Measurements from ENCODE around the gene CES1.
"Not testable (repeated sequence)": the region's sequence is repeated elsewhere in the genome, so short reads cannot be mapped to it uniquely, and the experiment has no call there.

CES1 gene

GRCh38 chr16:55782091-55782792, 50.7 kb downstream of the CES1 start:
- DNase-seq: not testable (repeated sequence)

- DNase-seq: not testable (repeated sequence)
Observed at GRCh38 chr16:55781456-55781855, 51.4 kb downstream of the CES1 start.

GRCh38 chr16:55780095-55780407, 52.8 kb downstream of the CES1 start:
- DNase-seq: not testable (repeated sequence)

- DNase-seq: no peak
Observed at GRCh38 chr16:55779402-55780094, 53.3 kb downstream of the CES1 start.

- DNase-seq: no peak
Observed at GRCh38 chr16:55778757-55779156, 54.1 kb downstream of the CES1 start.

GRCh38 chr16:55775857-55776256, 57.0 kb downstream of the CES1 start:
- no peak for DNase-seq

- DNase-seq: no peak
Observed at GRCh38 chr16:55773859-55774549, 58.9 kb downstream of the CES1 start.

- DNase-seq: no peak
Observed at GRCh38 chr16:55765161-55765560, 67.7 kb downstream of the CES1 start.

GRCh38 chr16:55760310-55761001, 72.4 kb downstream of the CES1 start:
- no peak for DNase-seq

- not testable (repeated sequence) for DNase-seq
Observed at GRCh38 chr16:55759965-55760309, 73.0 kb downstream of the CES1 start.

GRCh38 chr16:55757595-55758527, 75.0 kb downstream of the CES1 start:
- DNase-seq: not testable (repeated sequence)

- peak in 1 of 2 donors; percentile 15 for DNase-seq
Observed at GRCh38 chr16:55756963-55757362, 75.9 kb downstream of the CES1 start.

GRCh38 chr16:55754056-55754455, 78.8 kb downstream of the CES1 start:
- DNase-seq: no peak

- peak; percentile 15 to 17 for DNase-seq
Observed at GRCh38 chr16:55753145-55753631, 79.7 kb downstream of the CES1 start.
